ENCODE data around the gene GDF15. TPM values are rescaled to one million over a fixed set of nuclear protein-coding genes. Genes with fewer than 3 reads are reported as not detected.
A peak's percentile ranks its signal among the peaks of the same experiment; 100 is the strongest.
"Not testable (repeated sequence)": the region's sequence is repeated elsewhere in the genome, so short reads cannot be mapped to it uniquely, and the experiment has no call there.

The GDF15 gene
- polyA plus RNA-seq, 1 donor = 0.41 TPM

DNA sequence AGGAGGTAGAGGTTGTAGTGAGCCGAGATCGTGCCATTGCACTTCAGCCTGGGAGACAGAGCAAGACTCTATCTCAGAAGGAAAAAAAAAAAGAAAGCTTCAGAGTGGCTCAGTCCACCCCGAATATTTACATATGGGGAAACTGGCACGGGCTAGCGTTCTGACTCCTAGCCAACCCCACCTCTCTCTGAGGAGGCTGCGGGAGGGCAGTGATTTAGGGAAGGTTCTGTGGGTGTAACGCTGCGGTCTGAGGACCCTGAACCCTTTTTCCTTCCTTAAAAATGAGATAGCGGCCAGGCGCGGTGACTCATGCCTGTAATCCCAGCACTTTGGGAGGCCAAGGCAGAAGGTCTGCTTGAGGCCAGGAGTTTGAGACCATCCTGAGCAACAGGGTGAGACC, 6.5 kb downstream of the GDF15 start:
- DNase-seq = no peak

DNA sequence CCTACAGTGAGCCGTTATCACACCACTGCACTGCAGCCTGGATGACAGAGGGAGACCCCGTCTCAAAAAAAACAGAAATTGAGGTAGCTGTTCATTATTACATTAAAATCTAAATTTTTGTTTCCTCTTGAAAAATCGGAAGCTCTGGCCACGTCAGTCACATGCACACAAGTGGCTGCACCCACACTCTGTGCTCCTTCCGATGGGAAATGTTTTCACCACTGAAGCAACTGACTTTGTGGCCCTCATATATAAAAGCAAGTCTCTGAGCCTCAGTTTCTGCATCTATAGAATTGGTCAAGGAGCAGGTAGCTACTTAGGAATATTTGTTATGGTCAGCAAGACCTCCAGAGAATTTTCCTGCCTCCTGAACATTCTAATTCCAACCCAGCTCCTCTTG, 7.0 kb downstream of the GDF15 start:
- no peak for DNase-seq

DNA sequence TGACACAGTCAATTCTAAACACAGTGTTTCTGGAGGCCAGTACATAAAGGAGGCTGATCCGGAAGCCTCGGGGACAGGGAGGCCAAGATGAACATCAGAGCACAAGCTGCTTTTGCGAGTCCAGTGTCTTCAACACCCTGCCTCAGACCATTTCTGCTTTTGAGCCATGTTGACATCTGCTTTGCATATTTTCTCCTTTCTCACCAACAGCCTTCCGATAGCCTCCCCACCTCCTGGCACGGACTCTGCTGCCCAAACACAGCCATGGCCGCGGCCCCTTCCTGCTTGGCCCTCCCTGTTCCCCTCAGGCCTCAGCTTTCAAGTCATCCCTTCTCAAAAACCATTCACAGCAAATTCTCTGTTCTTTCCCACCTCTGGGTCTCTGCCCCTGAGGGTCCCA, 7.9 kb downstream of the GDF15 start:
- DNase-seq = no peak

DNA sequence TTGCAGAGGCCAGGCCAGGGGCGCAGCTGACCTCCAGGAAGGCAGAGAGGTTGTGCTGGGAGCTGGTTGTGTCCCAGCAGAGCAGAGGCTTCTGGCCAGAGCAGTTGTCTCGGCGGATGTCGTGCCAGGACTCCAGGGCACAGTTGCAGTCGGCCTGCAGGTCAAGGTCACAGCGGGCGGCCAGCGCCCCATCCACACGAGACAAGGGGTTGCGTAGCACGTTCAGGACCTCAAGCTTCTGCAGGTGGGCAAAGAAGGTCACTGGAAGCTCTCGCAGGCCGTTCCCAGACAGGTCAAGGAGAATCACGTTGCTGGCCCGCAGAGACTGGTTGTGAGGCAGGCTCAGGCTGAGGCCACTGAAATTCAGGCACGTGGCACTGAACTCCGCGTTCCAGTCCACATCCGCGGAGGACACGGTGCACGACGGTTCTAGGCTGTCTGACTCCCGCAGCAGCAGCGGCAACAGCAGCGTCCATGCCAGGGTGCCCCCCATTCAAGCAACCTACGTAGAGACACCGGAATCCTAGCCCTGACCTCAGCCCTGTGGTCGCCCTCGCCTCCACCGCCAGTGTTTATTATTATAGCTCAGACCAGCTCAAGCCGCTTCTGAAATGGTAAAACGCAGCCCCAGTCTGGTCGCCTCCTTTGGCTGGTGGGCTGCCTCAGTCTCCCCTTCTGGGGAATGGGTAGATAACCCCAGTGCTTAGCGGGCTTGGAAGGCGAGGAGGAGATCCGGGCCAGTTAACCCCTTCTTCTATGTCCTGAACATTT, 10.7 kb downstream of the GDF15 start:
- no peak for DNase-seq

DNA sequence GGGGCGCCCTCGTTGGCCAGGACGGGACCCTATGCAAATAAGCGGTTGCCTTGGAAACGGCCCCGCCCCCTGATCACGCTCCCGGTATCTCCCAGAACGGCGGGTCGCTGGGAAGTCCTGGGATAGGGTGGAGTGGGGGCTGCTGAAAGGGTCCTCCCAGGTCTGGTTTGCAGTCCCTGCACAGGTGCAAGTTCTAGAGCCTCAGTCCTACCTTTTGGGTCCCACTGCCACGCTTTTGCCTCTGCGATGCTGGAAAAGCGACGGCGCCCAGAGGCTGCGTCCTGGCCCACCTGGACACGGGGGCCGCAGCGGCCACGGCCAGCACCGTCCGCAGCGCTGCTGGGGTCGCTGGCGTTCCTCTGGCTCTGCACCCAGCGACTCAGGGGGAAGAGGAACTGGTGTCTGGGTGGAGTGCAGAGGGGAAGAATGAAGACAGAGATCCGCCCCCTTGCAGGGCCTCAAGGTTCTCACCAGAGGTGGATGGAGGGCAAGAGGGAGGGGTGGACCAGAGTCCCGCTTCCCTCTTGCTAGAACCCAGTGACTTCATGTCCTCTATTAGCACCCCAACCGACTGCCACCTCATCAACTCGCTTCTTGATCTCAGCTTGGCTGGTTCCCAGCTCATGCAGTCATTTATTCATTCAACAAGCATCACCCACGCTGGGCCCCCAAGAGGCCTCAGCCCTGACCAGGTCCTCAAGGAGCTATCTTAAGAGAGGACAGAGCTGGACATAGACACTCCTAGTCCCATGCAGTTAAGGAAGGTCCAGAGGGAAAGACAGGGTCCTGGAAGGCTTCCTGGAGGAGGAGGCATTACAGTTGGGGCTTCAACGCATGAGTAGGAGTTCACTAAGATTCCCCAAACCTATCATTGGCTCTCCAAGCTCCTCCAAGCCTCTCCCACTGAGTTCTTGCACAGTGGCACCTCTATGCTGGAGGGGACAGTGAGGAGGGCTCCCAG, 11.6 kb downstream of the GDF15 start, which contains the start of gene LRRC25:
Gene LRRC25 (minus strand): TSS at position 381 of the 961 bp plus-strand sequence. CDS start 659 bp downstream, outside the sequence.
- DNase-seq = no peak

DNA sequence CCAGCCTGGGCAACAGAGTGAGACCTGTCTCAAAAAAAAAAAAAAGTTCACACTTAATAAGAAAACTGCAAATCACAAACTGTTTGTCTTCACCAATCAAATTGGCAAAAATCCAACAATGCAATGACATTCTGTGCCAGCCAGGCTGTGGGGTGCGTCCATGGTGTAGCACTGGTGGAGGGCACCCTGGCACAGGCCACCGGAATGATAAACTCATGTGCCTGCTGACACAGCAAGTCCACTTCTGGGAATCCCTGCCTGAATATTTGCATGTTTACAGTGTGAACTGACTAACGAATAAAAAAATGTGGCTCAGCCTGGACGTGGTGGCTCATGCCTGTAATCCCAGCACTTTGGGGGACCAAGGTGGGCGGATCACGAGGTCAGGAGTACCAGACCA, 13.1 kb downstream of the GDF15 start:
- DNase-seq = no peak

DNA sequence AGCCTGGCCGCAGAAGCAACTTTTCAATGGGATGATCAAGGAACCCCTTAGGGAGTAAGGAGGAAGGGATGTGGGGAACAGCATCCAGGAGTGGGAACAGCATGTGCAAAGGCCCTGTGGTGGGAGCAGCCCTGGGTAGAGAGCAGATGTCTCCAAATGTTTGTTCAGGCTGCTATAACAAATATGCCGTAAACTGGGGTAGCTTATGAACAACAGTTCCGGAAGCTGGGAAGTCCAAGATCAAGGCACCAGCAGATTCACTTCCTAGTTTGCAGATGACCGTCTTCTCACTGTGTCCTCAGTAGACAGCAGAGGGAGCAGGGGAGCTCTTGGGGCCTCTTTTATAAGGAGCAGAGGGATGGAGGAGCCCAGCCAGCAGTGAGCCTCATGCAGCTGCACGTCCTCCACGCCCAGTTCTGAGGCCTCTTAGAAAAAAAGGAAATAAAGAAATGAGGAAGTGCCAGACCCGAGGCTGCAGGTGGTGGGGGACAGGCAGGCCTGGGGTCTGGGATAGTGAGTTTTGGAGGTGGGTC, 15.7 kb downstream of the GDF15 start:
- DNase-seq = peak; percentile 83

DNA sequence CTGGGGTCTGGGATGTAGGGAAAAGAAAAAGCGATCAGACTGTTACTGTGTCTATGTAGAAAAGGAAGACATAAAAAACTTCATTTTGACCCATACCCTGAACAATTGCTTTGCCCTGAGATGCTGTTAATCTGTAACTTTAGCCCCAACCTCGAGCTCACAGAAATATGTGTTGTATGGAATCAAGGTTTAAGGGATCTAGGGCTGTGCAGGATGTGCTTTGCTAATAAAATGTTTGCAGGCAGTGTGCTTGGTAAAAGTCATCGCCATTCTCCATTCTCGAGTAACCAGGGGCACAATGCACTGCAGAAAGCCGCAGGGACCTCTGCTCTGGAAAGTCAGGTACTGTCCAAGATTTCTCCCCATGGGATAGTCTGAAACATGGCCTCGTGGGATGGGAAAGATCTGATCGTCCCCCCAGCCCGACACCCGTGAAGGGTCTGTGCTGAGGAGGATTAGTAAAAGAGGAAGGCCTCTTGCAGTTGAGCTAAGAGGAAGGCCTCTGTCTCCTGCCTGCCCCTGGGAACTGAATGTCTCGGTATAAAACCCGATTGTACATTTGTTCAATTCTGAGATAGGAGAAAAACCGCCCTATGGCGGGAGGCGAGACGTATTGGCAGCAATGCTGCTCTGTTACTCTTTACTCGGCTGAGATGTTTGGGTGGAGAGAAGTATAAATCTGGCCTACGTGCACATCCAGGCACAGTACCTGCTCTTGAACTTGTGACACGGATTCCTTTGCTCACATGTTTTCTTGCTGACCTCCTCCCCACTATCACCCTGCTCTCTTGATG, 16.7 kb downstream of the GDF15 start:
- not testable (repeated sequence) for DNase-seq

DNA sequence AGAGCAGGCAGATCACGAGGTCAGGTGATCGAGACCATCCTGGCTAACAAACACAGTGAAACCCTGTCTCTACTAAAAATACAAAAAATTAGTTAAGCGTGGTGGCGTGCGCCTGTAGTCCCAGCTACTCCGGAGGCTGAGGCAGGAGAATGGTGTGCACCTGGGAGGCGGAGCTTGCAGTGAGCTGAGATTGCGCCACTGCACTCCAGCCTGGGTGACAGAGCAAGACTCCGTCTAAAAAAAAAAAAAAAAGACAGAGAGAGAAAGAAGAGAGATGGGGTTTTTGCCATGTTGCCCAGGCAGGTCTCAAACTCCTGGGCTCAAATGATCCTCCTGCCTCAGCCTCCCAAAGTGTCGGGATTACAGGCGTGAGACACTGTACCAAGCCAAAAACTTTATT, 19.8 kb downstream of the GDF15 start:
- DNase-seq = not testable (repeated sequence)

DNA sequence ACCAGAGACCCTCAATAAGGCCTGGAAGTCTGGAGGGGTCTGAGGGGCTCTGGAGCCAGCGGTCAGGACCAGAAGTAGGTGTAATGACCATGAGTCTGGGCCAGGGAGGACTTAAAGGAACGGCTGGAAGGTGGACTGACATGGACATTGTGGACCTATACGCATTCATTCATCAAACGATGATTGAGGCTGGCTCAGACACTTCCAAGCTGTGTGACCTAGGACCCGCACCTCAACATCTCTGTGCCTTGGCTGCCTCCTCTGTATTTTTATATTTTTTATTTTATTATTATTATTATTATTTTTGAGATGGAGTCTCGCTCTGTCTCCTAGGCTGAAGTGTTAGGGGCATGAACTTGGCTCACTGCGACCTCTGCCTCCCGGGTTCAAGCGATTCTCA, 20.8 kb downstream of the GDF15 start:
- no peak for DNase-seq

DNA sequence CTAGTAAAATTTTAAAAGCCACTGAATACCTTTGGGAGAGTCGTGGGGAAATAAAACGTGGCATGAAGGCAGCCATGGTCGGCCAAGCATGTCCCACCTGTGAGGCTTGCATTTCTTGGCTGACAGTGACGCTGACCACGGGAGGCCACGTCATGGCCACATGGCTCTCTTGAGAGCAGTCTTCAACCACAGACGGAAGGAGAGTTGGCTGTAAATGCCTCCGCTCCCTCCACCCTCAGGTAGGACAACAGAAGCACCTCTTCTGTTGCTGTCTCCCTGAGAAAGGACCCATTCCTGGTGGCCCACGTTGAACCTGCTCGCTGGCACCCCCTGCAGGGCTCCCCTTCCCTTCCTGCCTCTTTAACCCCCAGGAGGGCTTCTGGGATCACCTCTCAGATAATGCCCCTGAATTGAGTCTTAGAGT, 22.1 kb downstream of the GDF15 start:
- no peak for DNase-seq

DNA sequence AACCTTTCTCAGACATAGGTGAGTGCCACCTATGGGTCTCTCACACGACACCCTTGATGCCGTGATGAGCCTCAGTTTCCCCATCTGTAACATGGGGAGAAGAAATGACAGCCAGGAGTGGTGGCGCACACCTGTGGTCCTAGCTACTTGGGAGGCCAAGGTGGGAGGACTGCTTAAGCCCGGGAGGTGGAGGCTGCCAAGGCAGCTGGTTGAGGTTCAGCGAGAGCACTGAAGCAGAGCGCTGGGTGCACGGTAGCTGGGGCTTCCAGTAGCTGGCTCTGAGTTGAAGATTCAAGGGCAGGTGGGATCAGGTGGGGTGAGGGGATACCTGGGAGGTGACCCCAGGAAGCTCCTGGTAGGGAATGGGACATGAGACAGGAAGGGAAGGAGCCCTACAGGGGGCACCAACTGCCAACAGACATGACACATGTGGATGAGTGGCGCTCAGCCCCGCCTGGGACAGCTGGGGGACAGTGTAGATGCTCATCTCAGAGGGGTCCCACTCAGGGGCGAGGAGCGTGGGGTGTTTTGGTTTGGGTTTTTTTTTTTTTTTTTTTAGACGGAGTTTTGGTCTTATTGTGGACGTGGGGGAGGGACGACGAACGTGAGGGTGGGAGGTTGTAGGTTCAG, 26.8 kb downstream of the GDF15 start:
- no peak for DNase-seq

DNA sequence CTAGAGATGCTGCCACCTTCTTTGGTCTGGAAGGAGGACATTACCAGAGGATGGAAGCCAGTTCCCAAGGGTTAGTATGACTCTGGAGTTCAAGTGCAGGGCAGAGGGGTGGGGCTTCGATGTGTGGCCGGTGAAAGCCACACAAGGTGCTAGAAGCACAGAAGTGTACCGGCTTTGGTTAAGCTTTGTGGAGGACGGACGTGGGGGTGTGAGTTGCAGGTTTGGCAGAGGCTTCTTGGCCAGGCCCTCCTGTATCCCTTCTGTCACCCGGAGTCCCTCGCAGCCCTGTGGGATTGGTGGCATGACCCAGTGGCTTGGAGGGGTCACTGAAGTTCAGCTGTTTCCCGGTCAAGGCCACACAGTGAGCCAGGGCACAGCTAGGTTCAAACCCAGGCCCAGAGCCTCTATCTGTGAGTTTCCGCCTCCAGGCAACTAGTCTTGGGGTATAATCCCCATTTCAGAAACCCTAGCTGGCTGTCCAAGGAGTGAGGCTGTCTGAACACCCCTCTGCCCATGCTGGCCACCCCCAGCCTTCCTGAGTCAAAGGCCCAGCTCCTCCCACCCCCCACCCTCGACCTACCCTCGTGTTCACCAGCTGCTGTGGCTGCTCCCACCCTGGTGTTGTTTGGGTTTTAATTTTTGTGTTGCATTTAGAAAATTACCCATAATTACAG, 28.7 kb downstream of the GDF15 start:
- no peak for DNase-seq

DNA sequence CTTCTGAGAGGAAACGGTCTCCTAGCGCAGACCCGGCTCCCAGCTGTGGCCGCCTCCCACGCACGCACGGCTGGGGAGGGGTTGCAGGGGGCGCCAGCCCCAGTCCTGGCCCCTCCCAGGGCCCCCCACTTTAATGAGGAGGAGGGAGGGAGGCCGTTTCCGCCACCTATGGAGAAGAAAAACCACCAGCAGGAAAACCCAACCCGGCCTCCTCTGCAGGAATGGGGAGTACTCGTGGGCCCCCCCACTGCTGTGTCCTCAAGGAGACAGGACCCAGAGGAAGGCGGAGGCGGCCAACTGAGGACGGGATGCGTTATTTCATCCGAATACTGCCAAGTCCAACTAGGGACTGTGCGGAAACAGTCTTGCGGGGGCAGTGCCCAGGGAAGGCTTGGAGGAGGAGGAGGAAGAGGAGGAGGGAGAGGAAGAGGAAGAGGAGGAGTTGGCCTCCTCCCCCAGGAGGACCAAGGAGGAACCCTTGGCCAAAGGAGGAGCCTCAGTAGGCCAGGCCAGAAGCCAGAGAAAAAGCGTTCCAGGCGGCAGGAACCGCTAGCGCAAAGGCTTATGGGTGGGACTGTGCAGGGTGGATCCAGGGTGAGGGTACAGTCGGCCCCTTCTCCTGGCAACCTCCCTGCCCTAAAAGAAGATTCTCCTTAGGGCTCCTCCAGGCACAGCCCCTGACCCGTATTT, 29.4 kb downstream of the GDF15 start:
- DNase-seq = peak; percentile 85

DNA sequence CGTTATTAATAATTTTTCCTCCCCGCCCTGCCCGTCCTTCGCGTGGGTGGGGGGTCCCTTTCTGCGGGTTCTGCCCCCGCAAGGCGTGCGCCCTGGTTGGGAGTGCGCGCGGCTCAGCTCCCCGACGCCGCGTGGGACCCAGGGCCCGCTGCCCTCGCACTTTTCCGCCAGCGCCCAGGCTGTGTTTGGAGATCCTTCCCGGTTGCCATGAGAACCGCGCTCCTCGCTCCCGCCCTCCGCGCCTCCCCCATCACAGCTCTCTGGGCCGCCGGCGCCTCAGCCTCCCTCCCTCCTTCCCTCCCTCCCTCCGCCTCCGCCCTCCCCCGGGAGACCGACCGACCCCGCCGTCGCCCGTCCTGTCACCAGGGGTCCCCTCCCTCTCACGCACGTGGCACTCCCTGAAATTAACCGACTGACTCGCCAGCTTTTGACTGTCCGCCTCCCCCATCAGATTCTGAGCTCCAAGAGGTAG, 30.9 kb downstream of the GDF15 start:
- peak; percentile 94 for DNase-seq

DNA sequence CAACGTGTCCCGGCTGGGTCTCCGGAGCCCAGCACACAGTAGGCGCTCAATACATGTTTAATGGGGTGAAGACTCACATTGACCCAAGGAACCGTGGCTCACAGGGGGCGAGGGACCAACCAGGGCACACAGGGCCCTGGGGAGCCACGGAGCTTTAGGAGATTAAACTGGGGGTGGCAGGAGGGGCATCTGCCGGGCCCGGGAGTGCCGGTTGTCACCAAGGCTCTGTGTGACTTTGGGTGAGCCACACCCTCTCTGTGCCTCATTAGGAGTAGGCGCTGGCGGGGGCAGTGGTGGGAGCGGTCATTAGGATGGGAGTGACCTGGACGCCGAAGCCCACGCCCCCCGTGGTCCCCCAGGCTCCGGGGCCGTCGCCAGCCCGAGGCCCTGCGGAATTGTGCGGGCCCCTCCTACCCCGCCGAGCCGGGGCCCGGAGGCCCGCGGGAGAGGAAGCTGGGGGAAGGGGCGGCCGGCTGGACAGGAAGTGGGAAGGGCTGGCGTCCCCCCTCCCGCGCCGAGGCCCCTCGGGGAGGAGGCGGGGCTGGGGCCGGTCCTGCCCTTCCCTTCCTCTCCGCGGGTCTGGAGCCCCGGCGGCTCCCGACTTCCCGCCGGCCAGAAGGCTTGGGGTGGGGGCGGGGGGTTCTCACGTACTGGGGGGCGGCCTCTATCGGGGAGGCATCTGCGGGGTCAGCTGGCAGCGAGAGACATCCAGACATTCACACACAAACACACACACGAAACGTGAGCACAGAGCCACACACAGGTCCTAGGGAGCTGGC, 31.5 kb downstream of the GDF15 start:
- DNase-seq = peak; percentile 91

DNA sequence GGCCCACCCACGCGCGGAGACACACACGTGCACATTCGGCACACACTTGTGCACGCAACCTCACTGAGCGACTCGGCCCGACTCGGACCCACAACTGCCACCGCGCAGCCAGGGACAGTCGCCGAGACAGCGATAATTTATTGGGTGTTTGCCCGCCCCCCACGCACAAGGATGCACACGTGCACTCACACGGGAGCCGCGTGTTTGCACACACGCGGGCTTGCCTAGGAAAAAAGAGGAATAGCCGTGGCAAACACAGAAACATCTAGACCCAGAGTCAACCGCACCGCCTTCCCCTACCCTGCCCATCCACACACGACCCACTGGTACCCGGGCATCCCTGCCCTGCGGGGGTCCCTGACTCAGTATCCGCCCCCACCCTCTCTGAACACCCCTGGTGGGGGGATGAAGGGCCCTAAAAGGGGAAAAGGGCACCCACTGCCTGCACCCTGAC, 32.1 kb downstream of the GDF15 start:
- DNase-seq = peak; percentile 67

DNA sequence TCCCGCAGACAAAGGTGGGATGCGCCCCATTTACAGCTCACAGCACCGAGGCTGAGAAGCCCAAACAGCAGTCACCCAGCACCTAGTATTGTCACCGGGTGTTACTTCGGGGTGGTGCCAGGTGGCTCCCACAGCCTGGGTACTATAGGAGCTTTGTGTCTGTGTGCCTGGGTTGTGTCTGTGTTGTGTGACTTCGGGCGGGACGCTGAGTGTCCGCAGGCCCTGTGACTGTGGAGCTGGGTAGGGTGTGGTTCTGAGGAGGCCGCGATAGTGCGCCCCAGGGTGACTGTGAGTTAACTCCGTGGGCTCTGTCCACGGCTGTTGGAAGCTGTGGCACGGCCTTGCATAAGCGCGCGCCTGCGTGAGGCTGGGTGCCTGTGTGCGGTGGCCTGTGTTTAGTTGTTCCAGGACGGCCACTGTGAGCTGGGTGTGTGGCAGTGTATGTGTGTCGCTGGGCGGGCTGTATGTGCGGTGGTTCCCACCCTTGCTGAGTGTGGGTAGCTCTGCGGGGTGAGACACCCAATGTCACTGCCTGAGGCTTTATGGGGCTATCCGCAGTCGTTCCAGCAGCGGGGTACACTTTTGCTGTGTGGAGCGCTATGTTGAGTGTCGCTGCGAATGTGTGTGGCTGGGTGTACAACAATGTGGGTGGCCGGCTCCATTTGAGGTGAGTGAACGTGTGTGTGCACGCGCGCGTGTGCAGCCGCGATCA, 32.7 kb downstream of the GDF15 start:
- no peak for DNase-seq

DNA sequence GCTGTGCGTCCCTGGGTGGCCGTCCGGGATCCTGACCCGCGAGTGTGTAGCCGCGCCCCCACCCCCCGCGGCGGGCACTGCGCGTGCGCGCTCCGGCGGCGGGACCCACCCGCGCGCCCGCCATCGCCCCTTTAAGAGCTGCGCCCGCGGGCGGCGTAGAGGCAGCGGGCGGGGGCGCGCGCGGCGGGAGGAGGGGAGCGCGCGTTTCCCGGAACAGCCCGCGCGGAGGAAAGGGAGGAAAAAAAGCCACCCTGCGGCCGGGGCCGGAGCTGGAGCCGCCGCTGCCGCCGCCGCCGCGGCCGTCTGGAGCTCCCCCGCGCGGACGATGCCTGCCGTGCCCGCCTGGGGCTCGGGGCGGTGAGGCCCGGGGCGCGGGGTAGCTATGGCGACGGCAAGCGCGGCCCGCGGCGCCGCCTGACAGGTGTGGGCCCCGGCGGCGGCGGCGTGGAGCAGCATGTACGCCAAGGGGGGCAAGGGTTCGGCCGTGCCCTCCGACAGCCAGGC, 33.3 kb downstream of the GDF15 start, which contains the start of gene SSBP4:
Gene SSBP4 (plus strand): TSS at position 204 of the 504 bp plus-strand sequence. CDS start 251 bp downstream, at position 455.
- peak; percentile 86 for DNase-seq
